ENCODE data around the gene ELAVL4. TPM values are rescaled to one million over a fixed set of nuclear protein-coding genes. Genes with fewer than 3 reads are reported as not detected.

Gene ELAVL4
- polyA plus RNA-seq, 3 donors = not detected

DNA sequence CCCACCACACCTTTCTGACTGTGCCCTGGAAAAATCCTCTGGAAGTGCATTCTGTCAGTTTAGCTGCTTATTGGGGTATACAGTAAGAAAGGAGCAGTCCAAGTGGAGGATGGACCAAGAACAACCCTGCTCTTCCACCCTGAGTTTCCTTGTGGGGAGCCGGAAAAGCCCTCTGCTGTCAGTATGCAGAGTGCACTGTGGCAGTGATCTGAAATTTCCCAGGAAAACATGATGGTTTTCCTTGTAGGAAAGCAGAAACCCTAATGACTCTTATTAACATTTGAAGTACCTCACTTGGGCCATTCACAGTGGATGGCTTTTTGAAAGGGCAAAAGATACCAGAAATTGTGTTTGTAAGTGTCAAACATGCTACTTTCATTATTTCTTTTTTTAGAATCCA lies 20.5 kb downstream of the ELAVL4 start:
- H3K27me3 ChIP-seq (ENCODE audit: control insufficient read depth in 2 of 2, insufficient read depth in 2 of 2, low read length in 2 of 2) = no peaks in the 10 kb centered on the region
- no peak for DNase-seq
- H4K20me1 ChIP-seq (ENCODE audit: insufficient read depth, low read length) = no peaks in the 10 kb centered on the region
- H3K9ac ChIP-seq (ENCODE audit: insufficient read depth, low read length, poor library complexity, severe bottlenecking) = no peak overlapping the region
- no peaks in the 10 kb centered on the region for H3K36me3 ChIP-seq (replicated peaks in 1 of 2; ENCODE audit: control insufficient read depth in 1 of 2, insufficient read depth in 2 of 2, low read length in 2 of 2)
- H3K4me3 ChIP-seq (replicated peaks in 1 of 3; ENCODE audit: low read depth in 2 of 3, low read length in 3 of 3) = no peak overlapping the region
- no peaks in the 10 kb centered on the region for H3K9me3 Mint-ChIP-seq
- H3K27ac ChIP-seq (ENCODE audit: low read depth in 1 of 2, low read length in 2 of 2) = no peak overlapping the region
- H3K27ac Mint-ChIP-seq = no peak overlapping the region
- H3K4me1 Mint-ChIP-seq = no peaks in the 10 kb centered on the region
- no peak overlapping the region for H3K4me3 Mint-ChIP-seq
- no peaks in the 10 kb centered on the region for H3K4me1 ChIP-seq (ENCODE audit: control insufficient read depth in 1 of 2, insufficient read depth in 2 of 2, low read length in 2 of 2)
- no peak overlapping the region for H3K4me2 ChIP-seq (replicated peaks; ENCODE audit: extremely low read depth, low read length, poor library complexity, severe bottlenecking)
- no CpG with 5 or more reads among the region's 1 CpG for WGBS (ENCODE audit: insufficient coverage)
- no peak overlapping the region for H2AFZ ChIP-seq (ENCODE audit: insufficient read depth, low read depth, low read length, poor library complexity, severe bottlenecking)
- intact Hi-C loops (cut with micrococcal nuclease) = no loop called here
- H3K36me3 Mint-ChIP-seq = no peaks in the 10 kb centered on the region
- peaks cover 0 to 3% (median 2%) of the 10 kb centered on the region in 3 donors for H3K27me3 Mint-ChIP-seq (ENCODE audit: low read depth in 3 of 3)
- H3K9me3 ChIP-seq (replicated peaks in 1 of 2; ENCODE audit: control insufficient read depth in 1 of 2, insufficient read depth in 1 of 2, low read length in 2 of 2) = no peaks in the 10 kb centered on the region
- no peaks in the 10 kb centered on the region for H3K79me2 ChIP-seq (ENCODE audit: insufficient read depth, low read length)
- TF ChIP-seq, protein P1, sequence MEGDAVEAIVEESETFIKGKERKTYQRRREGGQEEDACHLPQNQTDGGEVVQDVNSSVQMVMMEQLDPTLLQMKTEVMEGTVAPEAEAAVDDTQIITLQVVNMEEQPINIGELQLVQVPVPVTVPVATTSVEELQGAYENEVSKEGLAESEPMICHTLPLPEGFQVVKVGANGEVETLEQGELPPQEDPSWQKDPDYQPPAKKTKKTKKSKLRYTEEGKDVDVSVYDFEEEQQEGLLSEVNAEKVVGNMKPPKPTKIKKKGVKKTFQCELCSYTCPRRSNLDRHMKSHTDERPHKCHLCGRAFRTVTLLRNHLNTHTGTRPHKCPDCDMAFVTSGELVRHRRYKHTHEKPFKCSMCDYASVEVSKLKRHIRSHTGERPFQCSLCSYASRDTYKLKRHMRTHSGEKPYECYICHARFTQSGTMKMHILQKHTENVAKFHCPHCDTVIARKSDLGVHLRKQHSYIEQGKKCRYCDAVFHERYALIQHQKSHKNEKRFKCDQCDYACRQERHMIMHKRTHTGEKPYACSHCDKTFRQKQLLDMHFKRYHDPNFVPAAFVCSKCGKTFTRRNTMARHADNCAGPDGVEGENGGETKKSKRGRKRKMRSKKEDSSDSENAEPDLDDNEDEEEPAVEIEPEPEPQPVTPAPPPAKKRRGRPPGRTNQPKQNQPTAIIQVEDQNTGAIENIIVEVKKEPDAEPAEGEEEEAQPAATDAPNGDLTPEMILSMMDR (IDR thresholded peaks at IDR 0.05) = no peak

DNA sequence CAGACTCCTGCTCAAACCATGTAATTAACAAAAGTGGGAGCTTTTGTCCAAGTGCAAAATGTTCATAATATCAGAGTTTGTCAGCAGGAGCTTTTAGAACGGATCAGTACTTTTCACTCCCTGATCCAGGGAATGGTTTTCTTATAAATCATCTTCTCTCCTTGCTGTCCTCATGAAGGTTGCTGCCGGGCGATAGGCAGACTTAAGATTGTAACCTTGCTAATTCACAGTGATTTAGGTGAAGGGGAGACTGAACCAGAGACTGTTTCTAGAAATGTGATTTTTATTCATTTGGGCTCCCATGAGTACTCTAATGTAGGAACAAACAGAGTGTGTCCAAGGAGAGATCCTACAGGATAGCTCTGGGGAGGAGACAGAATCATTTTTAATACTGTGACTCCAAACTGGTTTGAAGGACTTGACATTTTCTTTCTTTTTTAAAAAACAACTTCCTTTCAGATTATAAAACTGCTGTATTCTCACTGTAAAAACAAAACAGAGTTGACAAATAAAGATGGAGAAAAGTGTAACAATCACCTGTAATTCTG lies 23.7 kb downstream of the ELAVL4 start:
- intact Hi-C loops (cut with micrococcal nuclease) = no loop called here

More for the DNA sequence above, 23.7 kb downstream of the ELAVL4 start:
- Histone ChIP-seq H3K4me3 (replicated peaks in 1 of 3; ENCODE audit: low read depth in 2 of 3, low read length in 3 of 3) (no peak overlapping the region), H3K9ac (ENCODE audit: insufficient read depth, low read length, poor library complexity, severe bottlenecking) (no peak overlapping the region), H3K27me3 (ENCODE audit: control insufficient read depth in 2 of 2, insufficient read depth in 2 of 2, low read length in 2 of 2) (no peaks in the 10 kb centered on the region), H3K79me2 (ENCODE audit: insufficient read depth, low read length) (no peaks in the 10 kb centered on the region), H3K36me3 (replicated peaks in 1 of 2; ENCODE audit: control insufficient read depth in 1 of 2, insufficient read depth in 2 of 2, low read length in 2 of 2) (no peaks in the 10 kb centered on the region), H3K4me1 (ENCODE audit: control insufficient read depth in 1 of 2, insufficient read depth in 2 of 2, low read length in 2 of 2) (no peaks in the 10 kb centered on the region), H2AFZ (ENCODE audit: insufficient read depth, low read depth, low read length, poor library complexity, severe bottlenecking) (no peak overlapping the region), H4K20me1 (ENCODE audit: insufficient read depth, low read length) (no peaks in the 10 kb centered on the region), H3K9me3 (replicated peaks in 1 of 2; ENCODE audit: control insufficient read depth in 1 of 2, insufficient read depth in 1 of 2, low read length in 2 of 2) (no peaks in the 10 kb centered on the region), H3K27ac (ENCODE audit: low read depth in 1 of 2, low read length in 2 of 2) (no peak overlapping the region), H3K4me2 (replicated peaks; ENCODE audit: extremely low read depth, low read length, poor library complexity, severe bottlenecking) (no peak overlapping the region)
- WGBS (ENCODE audit: insufficient coverage) = 100% methylated on average over 1 of the region's 3 CpGs
- Mint-ChIP-seq H3K4me1 (no peaks in the 10 kb centered on the region), H3K4me3 (no peak overlapping the region), H3K36me3 (no peaks in the 10 kb centered on the region), H3K9me3 (peaks cover 0 to 1% (median 0%) of the 10 kb centered on the region in 7 donors), H3K27me3 (ENCODE audit: low read depth in 3 of 3) (peaks cover 0 to 5% (median 0%) of the 10 kb centered on the region in 3 donors), H3K27ac (no peak overlapping the region)
- TF ChIP-seq, protein P1 (IDR thresholded peaks at IDR 0.05) = no peak
- DNase-seq = no peak

Data from CD14-positive monocyte (primary cell).